Left hindlimb (tissue), 1 donor: Measurements from ENCODE around the gene CES5A.
"Not testable (repeated sequence)": the region's sequence is repeated elsewhere in the genome, so short reads cannot be mapped to it uniquely, and the experiment has no call there.

Experiments used
- DNase-seq: peaks from one replicate; pipeline ENCODE4 v3.0.0-alpha.2; 2018

CES5A gene

GRCh38 chr16:55825115-55825728 lies 50.0 kb downstream of the CES5A start:
- DNase-seq = no peak

DNA sequence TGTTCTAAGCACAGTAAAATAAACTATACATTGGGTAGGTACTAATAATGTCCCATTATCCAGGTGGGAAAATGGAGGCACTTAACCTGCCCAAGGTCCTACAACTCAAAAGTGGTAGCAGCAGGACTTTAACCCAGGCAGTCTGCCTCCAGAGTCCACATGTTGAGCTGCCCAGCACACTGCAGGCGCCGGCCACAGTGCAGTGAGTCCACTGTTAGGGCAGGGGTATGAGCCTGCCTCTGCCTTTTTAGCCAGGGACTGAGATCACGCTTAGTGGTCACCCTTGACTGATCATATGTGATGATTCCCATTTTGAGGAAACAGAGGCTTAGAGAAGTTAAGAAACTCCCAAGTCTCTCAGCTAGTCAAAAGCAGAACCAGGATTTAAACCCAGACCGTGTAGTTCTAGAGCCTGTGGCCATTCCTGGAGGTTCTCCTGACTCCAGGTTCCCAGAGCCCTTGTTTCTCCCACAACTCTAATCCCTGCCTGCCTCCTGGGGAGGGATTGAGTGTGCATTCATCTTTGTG lies 50.6 kb downstream of the CES5A start:
- DNase-seq = no peak

- no peak for DNase-seq
Measured at GRCh38 chr16:55822280-55822810, 52.8 kb downstream of the CES5A start.

DNA sequence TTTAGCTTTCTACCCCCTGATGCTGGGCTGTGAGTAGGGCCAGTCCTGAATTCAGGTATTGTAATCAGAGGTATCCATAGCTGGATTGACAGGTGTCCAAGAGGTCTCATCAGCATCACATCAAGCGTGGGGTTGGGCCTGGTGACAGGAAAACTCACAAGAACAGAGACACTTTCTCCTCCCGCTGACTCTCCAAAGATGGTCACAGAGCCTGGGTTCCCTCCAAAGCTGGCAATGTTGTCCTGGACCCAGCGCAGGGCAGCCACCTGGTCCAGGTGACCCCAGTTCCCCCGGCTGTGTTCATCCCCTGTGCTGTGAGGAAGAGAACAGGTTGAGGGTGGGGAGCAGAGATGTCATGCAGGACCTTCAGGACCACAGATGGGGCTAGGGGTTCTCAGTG lies 54.0 kb downstream of the CES5A start:
- DNase-seq = no peak

DNA sequence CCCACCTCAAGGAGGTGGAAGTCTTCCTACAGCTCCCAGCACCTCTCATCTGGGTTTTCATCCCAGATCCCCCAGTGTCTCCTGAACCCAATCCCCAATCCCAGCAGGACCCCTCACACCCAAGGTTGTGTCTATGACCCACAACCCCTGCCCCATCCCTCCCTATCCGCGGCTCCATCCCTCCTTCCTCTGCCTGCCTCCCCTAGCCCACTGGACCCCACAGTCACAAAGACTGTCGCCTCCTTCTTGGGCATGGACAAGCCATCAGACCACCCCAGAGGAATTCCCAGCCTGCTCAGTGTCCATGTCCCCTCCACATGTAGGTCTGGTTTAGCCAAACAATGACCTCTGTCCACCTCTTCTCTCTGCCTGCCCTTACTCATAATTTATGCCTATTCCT lies 54.6 kb downstream of the CES5A start:
- no peak for DNase-seq

GRCh38 chr16:55817236-55817912 lies 57.8 kb downstream of the CES5A start:
- no peak for DNase-seq

- not testable (repeated sequence) for DNase-seq
Measured at GRCh38 chr16:55816222-55816621, 59.0 kb downstream of the CES5A start.

DNA sequence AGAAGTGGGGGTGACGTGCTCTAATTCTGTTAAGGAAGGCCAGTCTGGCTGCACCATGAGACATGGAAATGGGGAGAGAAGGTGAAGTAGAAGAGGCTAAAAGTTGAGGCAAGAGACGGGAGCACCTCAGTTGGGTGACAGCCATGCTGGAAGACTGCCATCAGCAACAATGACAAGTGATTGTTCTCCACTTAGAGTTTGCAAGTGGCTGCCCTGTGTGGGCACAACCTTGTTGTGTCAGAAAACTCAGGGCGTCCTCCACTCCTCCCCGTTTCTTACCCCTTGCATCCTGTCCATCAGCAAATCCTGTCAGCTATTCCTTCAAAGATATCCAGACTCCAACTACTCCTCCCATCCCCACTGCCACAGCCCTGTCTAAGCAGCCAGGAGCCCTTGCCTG lies 59.9 kb downstream of the CES5A start:
- no peak for DNase-seq

DNA sequence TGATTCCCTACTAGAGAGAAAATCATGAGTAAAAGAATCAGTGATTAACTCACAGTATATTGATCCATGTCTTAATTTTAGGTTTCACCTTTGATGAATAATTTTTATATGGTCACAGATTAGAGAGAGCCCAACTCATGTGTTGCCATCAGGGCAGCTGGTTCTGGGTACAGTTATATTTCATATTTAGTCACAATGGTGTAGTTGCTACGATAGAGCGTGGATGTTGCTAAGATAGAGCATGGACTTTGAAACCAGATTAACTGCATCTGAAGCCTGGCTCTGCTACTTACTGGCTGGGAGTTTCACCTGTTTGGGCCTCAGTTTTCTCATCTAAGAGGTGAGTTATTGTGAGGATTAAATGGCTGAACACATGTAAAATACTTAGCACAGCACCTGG lies 61.0 kb downstream of the CES5A start:
- not testable (repeated sequence) for DNase-seq

DNA sequence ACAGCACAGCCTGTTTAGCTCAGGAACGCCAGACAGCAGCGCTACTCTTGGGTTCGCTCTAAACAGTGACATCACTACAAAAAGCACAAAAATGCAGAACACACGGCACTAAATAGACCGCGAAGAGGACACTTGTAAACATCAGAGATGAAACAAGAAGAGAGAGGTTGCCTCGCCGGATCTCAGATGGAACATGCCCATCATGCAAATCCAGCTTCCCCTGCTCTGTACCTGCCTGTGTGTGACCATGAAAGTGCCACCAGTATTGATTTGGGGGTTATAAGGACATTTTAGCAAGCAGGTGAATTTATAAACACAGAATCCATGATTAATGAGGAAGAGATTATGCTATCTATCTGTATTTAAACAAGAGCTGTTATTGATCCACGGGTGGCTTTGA lies 61.4 kb downstream of the CES5A start:
- DNase-seq = not testable (repeated sequence)

- DNase-seq = no peak
Measured at GRCh38 chr16:55812951-55813350, 62.2 kb downstream of the CES5A start.

GRCh38 chr16:55811811-55812210 lies 63.4 kb downstream of the CES5A start:
- no peak for DNase-seq

DNA sequence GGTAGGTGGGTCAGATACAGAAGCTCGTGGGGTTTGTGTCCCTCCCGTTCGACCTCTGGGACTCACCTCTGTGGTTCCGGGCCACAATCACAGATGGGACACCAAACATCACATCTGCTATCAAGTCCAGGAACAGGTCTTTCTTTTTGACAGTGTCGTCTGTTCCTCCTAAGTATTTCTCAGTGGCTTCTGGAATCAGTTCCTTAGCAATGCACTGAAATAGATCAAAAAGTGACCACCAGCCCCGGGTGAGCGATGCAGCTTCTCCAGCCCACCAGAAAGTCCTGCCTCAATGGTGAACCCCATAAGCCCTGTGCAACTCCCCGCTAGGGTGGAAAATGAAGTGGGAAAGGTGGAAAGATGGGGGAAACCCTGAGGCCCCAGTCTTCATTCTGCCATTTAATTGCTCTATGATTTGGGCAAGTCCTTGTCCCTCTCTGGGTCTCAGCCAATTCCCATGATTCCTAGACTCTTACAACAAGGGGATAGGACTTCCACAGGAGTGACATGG lies 64.7 kb downstream of the CES5A start:
- DNase-seq = no peak

DNA sequence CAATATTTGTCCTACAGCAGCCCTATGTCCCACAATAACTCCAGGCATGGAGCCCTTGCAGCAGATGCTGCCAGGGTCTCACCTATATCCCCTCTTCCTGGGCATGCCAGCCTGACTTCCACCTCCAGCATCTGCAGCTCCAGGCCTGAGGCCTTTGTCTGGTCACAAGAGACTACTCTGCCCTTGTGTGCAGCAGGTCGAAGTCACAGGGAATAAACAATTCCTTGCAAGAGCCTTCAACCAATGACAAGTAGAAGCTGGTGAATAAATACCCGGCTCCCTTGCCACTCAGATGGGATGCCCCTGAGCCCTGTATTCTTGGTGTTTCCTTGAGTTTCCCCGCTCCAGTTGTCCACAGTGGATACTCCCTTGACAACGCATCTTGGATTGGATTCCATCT lies 65.3 kb downstream of the CES5A start:
- DNase-seq = no peak

DNA sequence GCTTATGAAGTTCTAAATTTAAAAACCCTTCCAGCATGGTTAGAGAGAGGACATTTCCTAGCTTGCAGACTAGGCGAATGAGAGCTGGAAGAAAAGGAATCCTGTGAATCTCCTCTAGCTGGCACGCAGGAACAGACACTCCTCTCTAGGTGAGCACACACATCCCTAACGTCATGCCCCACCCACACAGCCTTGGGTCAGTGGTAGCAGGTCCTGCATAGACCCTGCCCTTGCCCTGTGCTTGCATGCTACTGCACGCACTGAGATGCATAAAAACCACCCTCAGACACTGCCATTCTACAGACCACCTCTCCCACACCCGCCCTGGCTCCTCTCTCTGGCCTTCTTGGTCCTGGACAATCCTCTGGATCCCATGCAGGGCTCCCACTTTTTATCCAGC lies 65.8 kb downstream of the CES5A start:
- DNase-seq = no peak

- not testable (repeated sequence) for DNase-seq
Measured at GRCh38 chr16:55808286-55808685, 66.9 kb downstream of the CES5A start.

DNA sequence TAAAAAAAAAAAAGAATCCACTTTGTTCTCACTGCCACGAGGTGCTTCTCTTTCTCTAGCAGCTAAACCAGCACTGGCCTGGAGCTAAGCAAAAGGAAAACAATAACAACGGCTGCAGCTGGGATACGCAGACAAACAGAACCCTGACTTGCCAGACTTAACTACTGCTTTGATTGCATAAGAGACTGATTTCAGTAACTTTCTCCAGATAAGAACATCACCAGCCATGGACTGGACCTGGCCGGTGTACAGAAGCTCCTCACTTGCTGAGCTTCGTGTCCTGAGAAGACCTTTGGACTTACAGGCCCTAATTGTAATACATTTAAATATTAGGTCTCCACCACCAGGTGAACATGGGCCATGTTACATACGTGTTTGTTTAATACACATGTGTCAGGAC lies 70.1 kb downstream of the CES5A start:
- not testable (repeated sequence) for DNase-seq

- DNase-seq = not testable (repeated sequence)
Measured at GRCh38 chr16:55803681-55804080, 71.5 kb downstream of the CES5A start.
